Measurements from ENCODE around the gene PF4V1.

DNA sequence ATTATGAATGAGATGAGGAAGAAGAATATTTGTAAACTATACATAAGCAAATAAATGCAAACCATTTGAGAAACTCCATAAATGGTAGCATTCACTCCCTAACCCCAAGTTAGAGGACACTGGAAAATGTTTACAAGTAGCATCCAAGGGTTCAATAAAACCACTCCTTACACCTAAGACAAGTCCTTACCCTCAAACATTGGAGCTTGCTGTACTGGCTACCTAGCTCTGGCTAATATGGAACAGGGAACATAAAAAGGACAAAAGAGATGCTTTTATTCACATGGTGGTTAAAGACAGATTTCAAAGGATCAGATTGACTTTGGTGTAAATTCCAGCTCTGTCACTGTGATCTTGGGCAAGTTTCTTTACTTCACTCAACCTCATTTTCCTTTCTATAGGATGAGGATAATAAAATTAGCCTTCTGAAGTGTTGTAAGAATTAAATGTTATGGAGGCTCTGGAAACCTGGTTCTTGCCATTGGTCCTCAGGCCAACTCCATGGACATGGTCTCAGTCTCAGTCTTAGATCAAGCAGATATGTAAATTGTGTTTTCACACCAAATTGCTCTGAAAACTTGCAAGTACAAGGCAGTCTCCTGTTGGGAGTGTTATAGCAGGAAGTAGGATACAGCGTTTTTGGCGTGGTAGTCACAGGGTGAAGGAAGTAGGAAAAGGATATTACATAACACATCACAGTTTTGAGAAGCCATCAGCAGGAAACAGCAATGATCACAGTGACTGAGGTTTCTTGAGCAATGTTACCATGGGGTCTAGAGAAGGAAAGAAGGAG is 19.4 kb downstream of the PF4V1 start:
- TF ChIP-seq, protein P1, sequence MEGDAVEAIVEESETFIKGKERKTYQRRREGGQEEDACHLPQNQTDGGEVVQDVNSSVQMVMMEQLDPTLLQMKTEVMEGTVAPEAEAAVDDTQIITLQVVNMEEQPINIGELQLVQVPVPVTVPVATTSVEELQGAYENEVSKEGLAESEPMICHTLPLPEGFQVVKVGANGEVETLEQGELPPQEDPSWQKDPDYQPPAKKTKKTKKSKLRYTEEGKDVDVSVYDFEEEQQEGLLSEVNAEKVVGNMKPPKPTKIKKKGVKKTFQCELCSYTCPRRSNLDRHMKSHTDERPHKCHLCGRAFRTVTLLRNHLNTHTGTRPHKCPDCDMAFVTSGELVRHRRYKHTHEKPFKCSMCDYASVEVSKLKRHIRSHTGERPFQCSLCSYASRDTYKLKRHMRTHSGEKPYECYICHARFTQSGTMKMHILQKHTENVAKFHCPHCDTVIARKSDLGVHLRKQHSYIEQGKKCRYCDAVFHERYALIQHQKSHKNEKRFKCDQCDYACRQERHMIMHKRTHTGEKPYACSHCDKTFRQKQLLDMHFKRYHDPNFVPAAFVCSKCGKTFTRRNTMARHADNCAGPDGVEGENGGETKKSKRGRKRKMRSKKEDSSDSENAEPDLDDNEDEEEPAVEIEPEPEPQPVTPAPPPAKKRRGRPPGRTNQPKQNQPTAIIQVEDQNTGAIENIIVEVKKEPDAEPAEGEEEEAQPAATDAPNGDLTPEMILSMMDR (conservative IDR thresholded peaks at IDR 0.05) = no peak
- TF ChIP-seq ZFX (IDR thresholded peaks at IDR 0.05) = no peak

Measured in C4-2B (cell line).